Measurements from ENCODE around the gene MYL12B.
"Not testable (repeated sequence)": the region's sequence is repeated elsewhere in the genome, so short reads cannot be mapped to it uniquely, and the experiment has no call there.

The MYL12B gene

GRCh38 chr18:3305354-3305762 lies 43.4 kb downstream of the MYL12B start:
- peak; percentile 4 for DNase-seq

DNA sequence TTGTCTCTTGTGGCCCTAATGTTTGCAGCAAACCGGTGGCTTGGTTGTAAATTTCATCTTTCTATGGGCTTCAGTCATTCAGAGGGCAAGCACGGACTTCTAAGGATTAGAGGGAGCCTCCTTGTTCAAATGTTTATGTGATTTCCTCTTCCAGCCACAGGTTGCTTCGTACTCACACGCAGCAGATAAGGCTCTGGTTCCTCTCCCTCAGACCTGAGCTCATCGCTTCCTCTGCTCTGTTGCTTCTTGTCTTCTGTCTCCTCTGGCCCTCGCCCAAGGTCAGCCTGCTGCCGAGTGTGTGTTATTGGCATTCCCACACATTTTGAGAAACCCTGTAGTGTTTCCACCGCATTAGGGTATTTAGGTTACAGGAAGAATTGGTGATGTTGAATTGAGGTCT lies 44.0 kb downstream of the MYL12B start:
- DNase-seq = no peak

GRCh38 chr18:3306391-3306790 lies 44.5 kb downstream of the MYL12B start:
- no peak for DNase-seq

DNA sequence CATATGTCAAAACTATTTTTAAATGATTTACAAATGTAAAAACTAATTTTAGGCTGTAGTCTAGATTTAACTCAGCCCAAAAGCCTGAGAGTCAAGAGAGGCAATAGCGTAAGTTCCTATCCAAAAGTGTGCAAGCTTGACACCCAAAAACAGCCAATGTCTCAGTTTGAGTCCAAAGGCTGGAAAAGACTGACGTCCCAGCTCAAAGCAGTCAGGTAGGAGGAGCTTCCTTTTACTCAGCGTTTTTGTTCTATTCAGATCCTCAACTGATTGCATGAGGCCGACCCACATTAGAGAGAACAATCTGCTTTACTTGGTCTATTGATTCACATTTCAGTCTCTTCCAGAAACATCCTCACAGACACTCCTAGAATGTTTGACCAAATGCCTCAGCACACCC lies 51.8 kb downstream of the MYL12B start:
- DNase-seq = no peak

DNA sequence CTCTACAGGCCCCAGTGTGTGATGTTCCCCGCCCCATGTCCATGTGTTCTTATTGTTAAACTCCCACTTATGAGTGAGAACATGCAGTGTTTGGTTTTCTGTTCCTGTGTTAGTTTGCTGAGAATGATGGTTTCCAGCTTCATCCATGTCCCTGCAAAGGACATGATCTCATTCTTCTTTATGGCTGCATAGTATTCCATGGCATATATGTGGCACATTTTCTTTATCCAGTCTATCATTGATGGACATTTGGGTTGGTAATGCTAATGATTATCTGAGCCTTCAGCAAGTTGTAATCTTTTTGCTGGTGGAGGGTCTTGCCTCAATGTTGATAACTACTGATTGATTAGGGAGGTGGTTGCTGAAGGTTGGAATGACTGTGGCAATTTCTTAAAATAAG lies 53.4 kb downstream of the MYL12B start:
- not testable (repeated sequence) for DNase-seq

GRCh38 chr18:3319399-3319798 lies 57.5 kb downstream of the MYL12B start:
- DNase-seq = no peak

- DNase-seq = no peak
These were observed 58.0 kb downstream of the MYL12B start for GRCh38 chr18:3319894-3320454.

GRCh38 chr18:3321133-3321812 lies 59.3 kb downstream of the MYL12B start:
- no peak for DNase-seq

DNA sequence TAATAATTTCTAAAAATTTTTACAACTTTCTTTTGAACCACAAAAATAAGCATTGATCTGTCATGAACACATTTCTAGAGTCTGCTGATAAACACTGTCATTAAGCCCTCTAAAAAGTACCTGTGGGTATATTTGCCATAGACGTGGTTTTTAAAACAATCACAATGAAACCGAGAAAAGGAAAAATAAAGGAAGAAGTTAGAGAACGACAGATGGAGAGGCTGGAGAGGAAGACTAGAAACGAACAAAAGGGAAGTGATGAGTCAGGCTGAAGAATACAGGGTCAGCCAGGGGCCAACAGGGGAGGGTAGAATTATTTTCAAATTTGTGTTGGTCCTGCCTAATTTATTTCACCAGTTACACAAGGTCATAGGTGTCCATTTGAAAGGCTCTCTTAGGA lies 62.0 kb downstream of the MYL12B start:
- DNase-seq = no peak
